GM23338 (cell line): ENCODE data around the gene TMCC1. TPM values are rescaled to one million over a fixed set of nuclear protein-coding genes. Genes with fewer than 3 reads are reported as not detected.
"Not testable (repeated sequence)": the region's sequence is repeated elsewhere in the genome, so short reads cannot be mapped to it uniquely, and the experiment has no call there.

Experiments
- ATAC-seq: fragments of 200-7000 bp; cut with Tn5 transposase; 3 replicates; pipeline ENCODE4 v1.9.1; 2020
- DNase-seq: peaks from one replicate; pipeline ENCODE4 v3.0.0-alpha.2; 2015; ENCODE audit warnings: low spot score
- H2AFZ ChIP-seq: fragments of 200-600 bp; sonication (generic); 2 replicates; pipeline ENCODE4 v1.8.0; 2016; ENCODE audit warnings: antibody characterized with exemption, mild to moderate bottlenecking, moderate library complexity
- H3F3A ChIP-seq: fragments of 200-600 bp; sonication (generic); replicated peaks from 2 replicates; pipeline ENCODE4 v1.8.0; 2017; ENCODE audit warnings: antibody characterized with exemption, mixed run types, low read depth
- H3K27ac ChIP-seq: fragments of 200-600 bp; sonication (generic); 2 replicates; pipeline ENCODE4 v1.6.1; 2016; ENCODE audit warnings: low read depth
- H3K27me3 ChIP-seq: fragments of 200-600 bp; sonication (generic); 2 replicates; pipeline ENCODE4 v1.8.0; 2016; ENCODE audit warnings: mild to moderate bottlenecking, mixed run types, moderate library complexity; ENCODE audit not compliant: insufficient read depth
- H3K36me3 ChIP-seq: fragments of 200-600 bp; sonication (generic); 2 replicates; pipeline ENCODE4 v1.8.0; 2016; ENCODE audit warnings: mild to moderate bottlenecking; ENCODE audit not compliant: insufficient read depth
- H3K4me1 ChIP-seq: fragments of 200-600 bp; sonication (generic); 2 replicates; pipeline ENCODE4 v1.8.0; 2016; ENCODE audit warnings: mild to moderate bottlenecking, moderate library complexity; ENCODE audit not compliant: insufficient read depth
- H3K4me2 ChIP-seq: fragments of 200-600 bp; sonication (generic); 2 replicates; pipeline ENCODE4 v1.7.1; 2017; ENCODE audit warnings: mixed run types
- H3K4me3 ChIP-seq: fragments of 200-600 bp; sonication (generic); 2 replicates; pipeline ENCODE4 v1.6.1; 2016; ENCODE audit warnings: mixed run types
- H3K79me2 ChIP-seq: fragments of 200-600 bp; sonication (generic); replicated peaks from 2 replicates; pipeline ENCODE4 v1.8.0; 2017; ENCODE audit warnings: mild to moderate bottlenecking; ENCODE audit not compliant: insufficient read depth
- H3K9me2 ChIP-seq: fragments of 200-600 bp; sonication (generic); 2 replicates; pipeline ENCODE4 v1.8.0; 2017; ENCODE audit not compliant: insufficient read depth
- H4K20me1 ChIP-seq: fragments of 200-600 bp; sonication (generic); replicated peaks from 2 replicates; pipeline ENCODE4 v1.8.0; 2017; ENCODE audit warnings: mild to moderate bottlenecking; ENCODE audit not compliant: insufficient read depth
- H3K27ac Mint-ChIP-seq: 2 replicates; pipeline ENCODE4 v1.8.0; 2020; ENCODE audit warnings: inconsistent platforms, mild to moderate bottlenecking, moderate library complexity, mixed read lengths
- H3K27me3 Mint-ChIP-seq: 3 replicates; pipeline ENCODE4 v1.8.0; 2022; ENCODE audit warnings: low read depth, mild to moderate bottlenecking, moderate library complexity, mixed read lengths, inconsistent platforms; ENCODE audit not compliant: insufficient read depth, poor library complexity
- H3K36me3 Mint-ChIP-seq: 3 replicates; pipeline ENCODE4 v1.8.0; 2021; ENCODE audit warnings: low read depth, mild to moderate bottlenecking, inconsistent platforms, moderate library complexity, mixed read lengths
- H3K4me1 Mint-ChIP-seq: 3 replicates; pipeline ENCODE4 v1.8.0; 2020; ENCODE audit warnings: mild to moderate bottlenecking, inconsistent platforms, mixed read lengths
- H3K4me3 Mint-ChIP-seq: 3 replicates; pipeline ENCODE4 v1.8.0; 2021; ENCODE audit warnings: moderate library complexity, mild to moderate bottlenecking, inconsistent platforms, mixed read lengths
- H3K9me3 Mint-ChIP-seq: 3 replicates; pipeline ENCODE4 v1.8.0; 2020; ENCODE audit warnings: moderate library complexity, mild to moderate bottlenecking, inconsistent platforms, mixed read lengths
- CREB1 ChIP-seq: fragments of 250-450 bp; sonication (Bioruptor Pico); IDR thresholded peaks from 2 replicates; pipeline ENCODE4 v1.5.0; 2020; ENCODE audit warnings: low read depth, mild to moderate bottlenecking, moderate library complexity
- JUNB ChIP-seq: IDR thresholded peaks from one replicate; pipeline ENCODE4 v1.6.1; 2016; ENCODE audit warnings: antibody characterized with exemption; ENCODE audit not compliant: unreplicated experiment
- POLR2AphosphoS5 ChIP-seq: IDR thresholded peaks from 2 replicates; pipeline ENCODE4 v1.6.1; 2016; ENCODE audit warnings: antibody characterized with exemption, low read depth
- STAT1 ChIP-seq: IDR thresholded peaks from one replicate; pipeline ENCODE4 v1.6.1; 2016; ENCODE audit warnings: antibody characterized with exemption; ENCODE audit not compliant: unreplicated experiment
- ZNF114 ChIP-seq: fragments of 250-450 bp; sonication (Bioruptor Pico); IDR thresholded peaks from 2 replicates; pipeline ENCODE4 v1.5.0; 2020; ENCODE audit warnings: mild to moderate bottlenecking, moderate library complexity
- ZNF331 ChIP-seq: fragments of 250-450 bp; sonication (Bioruptor Pico); IDR thresholded peaks from 2 replicates; pipeline ENCODE4 v1.5.0; 2020; ENCODE audit warnings: low read depth, mild to moderate bottlenecking, moderate library complexity
- polyA plus RNA-seq: library from polyadenylated mRNA; unstranded; fragments of >200 nt; fragmentation: Nextera tagmentation; extraction: Ambion mirVana; gene quantifications from 2 replicates; pipeline ENCODE4 v1.2.1, GENCODE V29; 2016
- total RNA-seq: library from RNA; depleted of rRNA; stranded (reverse); fragments of >200 nt; shearing (Covaris generic); gene quantifications from 2 replicates; pipeline ENCODE4 v1.2.3, GENCODE V29; 2014
- TF ChIP-seq, protein P1 (sequence below), 2 experiments: fragments of 200-600 bp in 1 of 2; sonication (generic) in 1 of 2; conservative IDR thresholded peaks; 2 replicates each; pipeline versions ENCODE4 v1.5.1 to v1.6.1; 2016 to 2017; ENCODE audit warnings: antibody characterized with exemption in 2 of 2, low read depth in 2 of 2, mild to moderate bottlenecking in 2 of 2, moderate library complexity in 1 of 2
- TF ChIP-seq, protein P2 (sequence below): IDR thresholded peaks from one replicate; pipeline ENCODE4 v1.6.1; 2018; ENCODE audit warnings: antibody characterized with exemption; ENCODE audit not compliant: unreplicated experiment
- TF ChIP-seq, protein P3 (sequence below): IDR thresholded peaks from 2 replicates; pipeline ENCODE4 v1.6.1; 2016; ENCODE audit warnings: antibody characterized with exemption

The TMCC1 gene
- total and polyA plus RNA-seq, 2 experiments from 2014 or later: 8.2 to 18.4 TPM

DNA sequence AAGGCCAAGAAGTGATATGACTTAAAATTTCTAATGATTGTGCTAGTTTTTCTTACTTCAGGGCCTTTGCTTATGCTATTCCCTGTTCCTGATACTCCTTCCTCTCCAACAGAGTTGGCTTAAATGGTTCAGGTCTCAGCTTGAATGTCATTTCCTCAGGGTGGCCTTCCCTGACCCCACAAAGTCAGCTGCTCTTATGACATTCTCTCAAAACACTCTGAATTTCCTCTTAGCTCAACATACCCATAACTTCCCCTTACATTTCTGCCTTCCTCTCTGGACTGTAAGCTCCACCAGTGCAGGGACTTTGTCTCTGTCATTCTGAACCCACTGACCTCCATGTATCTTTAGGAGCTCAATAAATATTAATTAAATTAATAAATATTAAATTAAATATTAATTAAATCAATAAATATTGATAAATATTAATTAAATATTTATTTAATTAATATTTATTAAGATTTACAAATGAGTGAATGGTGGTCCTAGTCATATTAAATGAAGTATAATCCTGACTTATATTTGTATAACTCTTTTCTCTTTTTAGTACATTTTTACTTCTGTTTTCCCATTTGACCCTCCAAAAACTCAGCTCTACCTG lies 17.9 kb upstream of the TMCC1 start:
- H3K4me1 Mint-ChIP-seq: no peaks in the 10 kb centered on the region
- Histone ChIP-seq H3K4me3 (no peak overlapping the region), H3K4me2 (no peak overlapping the region), H4K20me1 (no peaks in the 10 kb centered on the region), H3K36me3 (peaks cover 4% of the 10 kb centered on the region; the same call in 1 of the 2 replicates), H3K79me2 (no peaks in the 10 kb centered on the region), H3K27me3 (no peaks in the 10 kb centered on the region), H2AFZ (no peak overlapping the region), H3K27ac (no peak overlapping the region), H3K4me1 (no peaks in the 10 kb centered on the region), H3F3A (no peaks in the 10 kb centered on the region), H3K9me2 (no peaks in the 10 kb centered on the region; the same call in 1 of the 2 replicates)
- H3K4me3 Mint-ChIP-seq: no peak overlapping the region
- peaks cover 6% of the 10 kb centered on the region for H3K27me3 Mint-ChIP-seq
- H3K27ac Mint-ChIP-seq: no peak overlapping the region
- no peak for DNase-seq
- TF ChIP-seq JUNB: no peak
- TF ChIP-seq, protein P1, sequence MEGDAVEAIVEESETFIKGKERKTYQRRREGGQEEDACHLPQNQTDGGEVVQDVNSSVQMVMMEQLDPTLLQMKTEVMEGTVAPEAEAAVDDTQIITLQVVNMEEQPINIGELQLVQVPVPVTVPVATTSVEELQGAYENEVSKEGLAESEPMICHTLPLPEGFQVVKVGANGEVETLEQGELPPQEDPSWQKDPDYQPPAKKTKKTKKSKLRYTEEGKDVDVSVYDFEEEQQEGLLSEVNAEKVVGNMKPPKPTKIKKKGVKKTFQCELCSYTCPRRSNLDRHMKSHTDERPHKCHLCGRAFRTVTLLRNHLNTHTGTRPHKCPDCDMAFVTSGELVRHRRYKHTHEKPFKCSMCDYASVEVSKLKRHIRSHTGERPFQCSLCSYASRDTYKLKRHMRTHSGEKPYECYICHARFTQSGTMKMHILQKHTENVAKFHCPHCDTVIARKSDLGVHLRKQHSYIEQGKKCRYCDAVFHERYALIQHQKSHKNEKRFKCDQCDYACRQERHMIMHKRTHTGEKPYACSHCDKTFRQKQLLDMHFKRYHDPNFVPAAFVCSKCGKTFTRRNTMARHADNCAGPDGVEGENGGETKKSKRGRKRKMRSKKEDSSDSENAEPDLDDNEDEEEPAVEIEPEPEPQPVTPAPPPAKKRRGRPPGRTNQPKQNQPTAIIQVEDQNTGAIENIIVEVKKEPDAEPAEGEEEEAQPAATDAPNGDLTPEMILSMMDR (conservative IDR thresholded peaks at IDR 0.05; ENCODE audit: low read depth in 2 of 2): no peak
- no peak for TF ChIP-seq STAT1
- TF ChIP-seq, protein P2, sequence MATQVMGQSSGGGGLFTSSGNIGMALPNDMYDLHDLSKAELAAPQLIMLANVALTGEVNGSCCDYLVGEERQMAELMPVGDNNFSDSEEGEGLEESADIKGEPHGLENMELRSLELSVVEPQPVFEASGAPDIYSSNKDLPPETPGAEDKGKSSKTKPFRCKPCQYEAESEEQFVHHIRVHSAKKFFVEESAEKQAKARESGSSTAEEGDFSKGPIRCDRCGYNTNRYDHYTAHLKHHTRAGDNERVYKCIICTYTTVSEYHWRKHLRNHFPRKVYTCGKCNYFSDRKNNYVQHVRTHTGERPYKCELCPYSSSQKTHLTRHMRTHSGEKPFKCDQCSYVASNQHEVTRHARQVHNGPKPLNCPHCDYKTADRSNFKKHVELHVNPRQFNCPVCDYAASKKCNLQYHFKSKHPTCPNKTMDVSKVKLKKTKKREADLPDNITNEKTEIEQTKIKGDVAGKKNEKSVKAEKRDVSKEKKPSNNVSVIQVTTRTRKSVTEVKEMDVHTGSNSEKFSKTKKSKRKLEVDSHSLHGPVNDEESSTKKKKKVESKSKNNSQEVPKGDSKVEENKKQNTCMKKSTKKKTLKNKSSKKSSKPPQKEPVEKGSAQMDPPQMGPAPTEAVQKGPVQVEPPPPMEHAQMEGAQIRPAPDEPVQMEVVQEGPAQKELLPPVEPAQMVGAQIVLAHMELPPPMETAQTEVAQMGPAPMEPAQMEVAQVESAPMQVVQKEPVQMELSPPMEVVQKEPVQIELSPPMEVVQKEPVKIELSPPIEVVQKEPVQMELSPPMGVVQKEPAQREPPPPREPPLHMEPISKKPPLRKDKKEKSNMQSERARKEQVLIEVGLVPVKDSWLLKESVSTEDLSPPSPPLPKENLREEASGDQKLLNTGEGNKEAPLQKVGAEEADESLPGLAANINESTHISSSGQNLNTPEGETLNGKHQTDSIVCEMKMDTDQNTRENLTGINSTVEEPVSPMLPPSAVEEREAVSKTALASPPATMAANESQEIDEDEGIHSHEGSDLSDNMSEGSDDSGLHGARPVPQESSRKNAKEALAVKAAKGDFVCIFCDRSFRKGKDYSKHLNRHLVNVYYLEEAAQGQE: no peak
- TF ChIP-seq CREB1 (CRISPR knock-in tag): no peak
- no peak for TF ChIP-seq ZNF331 (CRISPR knock-in tag)
- TF ChIP-seq POLR2AphosphoS5: no peak
- TF ChIP-seq, protein P3, sequence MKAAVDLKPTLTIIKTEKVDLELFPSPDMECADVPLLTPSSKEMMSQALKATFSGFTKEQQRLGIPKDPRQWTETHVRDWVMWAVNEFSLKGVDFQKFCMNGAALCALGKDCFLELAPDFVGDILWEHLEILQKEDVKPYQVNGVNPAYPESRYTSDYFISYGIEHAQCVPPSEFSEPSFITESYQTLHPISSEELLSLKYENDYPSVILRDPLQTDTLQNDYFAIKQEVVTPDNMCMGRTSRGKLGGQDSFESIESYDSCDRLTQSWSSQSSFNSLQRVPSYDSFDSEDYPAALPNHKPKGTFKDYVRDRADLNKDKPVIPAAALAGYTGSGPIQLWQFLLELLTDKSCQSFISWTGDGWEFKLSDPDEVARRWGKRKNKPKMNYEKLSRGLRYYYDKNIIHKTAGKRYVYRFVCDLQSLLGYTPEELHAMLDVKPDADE: no peak
- TF ChIP-seq ZNF114: no peak
- H3K9me3 Mint-ChIP-seq: peaks cover 66% of the 10 kb centered on the region
- no peak for ATAC-seq
- peaks cover 44% of the 10 kb centered on the region for H3K36me3 Mint-ChIP-seq

DNA sequence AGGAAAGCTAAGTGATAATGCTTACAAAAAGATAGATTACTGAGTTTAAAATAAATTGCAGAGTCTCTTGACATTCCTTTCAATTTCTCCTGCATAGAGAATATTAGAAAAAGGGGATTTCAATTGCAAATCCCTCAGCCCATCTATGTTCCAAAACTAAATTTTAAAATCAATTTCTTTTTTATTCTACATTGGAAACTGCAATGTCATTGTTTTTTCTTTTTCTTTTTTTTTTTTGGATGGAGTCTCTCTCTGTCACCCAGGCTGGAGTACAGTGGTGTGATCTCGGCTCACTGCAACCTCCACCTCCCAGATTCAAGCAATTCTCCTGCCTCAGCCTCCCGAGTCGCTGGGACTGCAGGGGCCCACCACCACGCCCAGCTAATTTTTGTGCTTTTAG lies 15.7 kb upstream of the TMCC1 start:
- not testable (repeated sequence) for H3K4me3 ChIP-seq, H3K4me1 ChIP-seq, H3K79me2 ChIP-seq, H4K20me1 ChIP-seq, H3K4me2 ChIP-seq, H2AFZ ChIP-seq, H3K27ac Mint-ChIP-seq, H3F3A ChIP-seq, H3K27me3 ChIP-seq, H3K27ac ChIP-seq, H3K4me1 Mint-ChIP-seq, H3K9me2 ChIP-seq, ATAC-seq, H3K36me3 ChIP-seq, DNase-seq, H3K27me3 Mint-ChIP-seq, H3K4me3 Mint-ChIP-seq
- Mint-ChIP-seq H3K9me3 (peaks cover 66% of the 10 kb centered on the region), H3K36me3 (peaks cover 48% of the 10 kb centered on the region)
